Loucy (cell line): ENCODE results near the gene PDE8B.

Source experiments
- H2AFZ ChIP-seq: fragments of 200-600 bp; sonication (generic); 2 replicates; pipeline ENCODE4 v1.6.0; 2016; ENCODE audit warnings: antibody characterized with exemption, mild to moderate bottlenecking, low read length, moderate library complexity
- H3F3A ChIP-seq: fragments of 200-600 bp; 2 replicates; pipeline ENCODE4 v1.6.0; 2016; ENCODE audit warnings: antibody characterized with exemption, low read depth, mild to moderate bottlenecking
- H3K27me3 ChIP-seq: fragments of 200-600 bp; sonication (generic); 2 replicates; pipeline ENCODE4 v1.6.1; 2014; ENCODE audit warnings: low read length, mild to moderate bottlenecking; ENCODE audit not compliant: insufficient read depth, poor library complexity, severe bottlenecking
- H3K36me3 ChIP-seq: fragments of 200-600 bp; sonication (generic); 2 replicates; pipeline ENCODE4 v1.6.1; 2016; ENCODE audit warnings: low read length; ENCODE audit not compliant: insufficient read depth
- H3K4me1 ChIP-seq: fragments of 200-600 bp; sonication (generic); 2 replicates; pipeline ENCODE4 v1.5.1; 2014; ENCODE audit warnings: low read length, mild to moderate bottlenecking; ENCODE audit not compliant: insufficient read depth, poor library complexity, severe bottlenecking
- H3K4me2 ChIP-seq: fragments of 200-600 bp; sonication (generic); 2 replicates; pipeline ENCODE4 v1.6.0; 2014; ENCODE audit warnings: antibody characterized with exemption, low read length, low read depth, mild to moderate bottlenecking; ENCODE audit not compliant: poor library complexity, severe bottlenecking
- H3K4me3 ChIP-seq: fragments of 200-600 bp; sonication (generic); 2 replicates; pipeline ENCODE4 v1.5.1; 2014; ENCODE audit warnings: low read length, mild to moderate bottlenecking, mixed read lengths; ENCODE audit not compliant: poor library complexity, severe bottlenecking
- H3K79me2 ChIP-seq: fragments of 200-600 bp; sonication (generic); 2 replicates; pipeline ENCODE4 v1.6.1; 2014; ENCODE audit warnings: low read length; ENCODE audit not compliant: insufficient read depth
- H3K9ac ChIP-seq: fragments of 200-600 bp; sonication (generic); 2 replicates; pipeline ENCODE4 v1.6.0; 2014; ENCODE audit warnings: mild to moderate bottlenecking, low read depth, low read length, moderate library complexity; ENCODE audit not compliant: poor library complexity, severe bottlenecking
- H3K9me2 ChIP-seq: fragments of 200-600 bp; sonication (generic); replicated peaks from 2 replicates; pipeline ENCODE4 v1.6.1; 2016; ENCODE audit warnings: low read depth, low read length, mixed read lengths
- H3K9me3 ChIP-seq: fragments of 200-600 bp; sonication (generic); 2 replicates; pipeline ENCODE4 v1.6.1; 2014; ENCODE audit warnings: mild to moderate bottlenecking, antibody characterized with exemption, low read length, low read depth; ENCODE audit not compliant: insufficient read depth
- H4K20me1 ChIP-seq: fragments of 200-600 bp; sonication (generic); 2 replicates; pipeline ENCODE4 v1.6.0; 2014; ENCODE audit warnings: antibody characterized with exemption, low read length, mild to moderate bottlenecking; ENCODE audit not compliant: insufficient read depth, poor library complexity, severe bottlenecking
- EZH2phosphoT487 ChIP-seq: fragments of 200-600 bp; IDR thresholded peaks from 2 replicates; pipeline ENCODE4 v1.6.1; 2018; ENCODE audit warnings: antibody characterized with exemption, mild to moderate bottlenecking, moderate library complexity, borderline replicate concordance
- TF ChIP-seq, protein P1 (sequence below): fragments of 200-600 bp; sonication (generic); conservative IDR thresholded peaks from 2 replicates; pipeline ENCODE4 v1.5.1; 2014; ENCODE audit warnings: mild to moderate bottlenecking, antibody characterized with exemption, low read length

PDE8B gene

DNA sequence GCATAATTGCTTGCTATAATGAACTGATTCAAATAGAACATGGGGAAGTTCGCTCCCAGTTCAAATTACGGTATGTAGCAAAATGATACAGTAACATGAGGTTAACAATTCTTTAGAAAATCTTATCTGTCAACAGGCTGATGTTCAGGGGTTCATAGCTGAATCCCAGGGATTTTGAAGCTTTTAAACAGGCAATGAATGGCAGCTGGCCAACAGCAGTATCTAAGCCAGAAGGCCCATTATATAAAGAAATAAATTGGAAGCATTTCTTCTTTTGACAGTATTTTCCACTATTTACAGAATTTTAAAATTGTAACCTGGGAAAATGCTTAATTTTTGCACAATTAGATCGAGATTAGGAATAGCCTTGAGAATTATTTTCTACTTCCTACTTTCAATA, 126.8 kb downstream of the PDE8B start:
- no peaks in the 10 kb centered on the region for H3K9me2 ChIP-seq
- no peaks in the 10 kb centered on the region for H3K9me3 ChIP-seq
- no peak overlapping the region for H3K4me2 ChIP-seq
- H3K27me3 ChIP-seq: no peaks in the 10 kb centered on the region
- H4K20me1 ChIP-seq: no peaks in the 10 kb centered on the region
- no peaks in the 10 kb centered on the region for H3K79me2 ChIP-seq
- TF ChIP-seq, protein P1, sequence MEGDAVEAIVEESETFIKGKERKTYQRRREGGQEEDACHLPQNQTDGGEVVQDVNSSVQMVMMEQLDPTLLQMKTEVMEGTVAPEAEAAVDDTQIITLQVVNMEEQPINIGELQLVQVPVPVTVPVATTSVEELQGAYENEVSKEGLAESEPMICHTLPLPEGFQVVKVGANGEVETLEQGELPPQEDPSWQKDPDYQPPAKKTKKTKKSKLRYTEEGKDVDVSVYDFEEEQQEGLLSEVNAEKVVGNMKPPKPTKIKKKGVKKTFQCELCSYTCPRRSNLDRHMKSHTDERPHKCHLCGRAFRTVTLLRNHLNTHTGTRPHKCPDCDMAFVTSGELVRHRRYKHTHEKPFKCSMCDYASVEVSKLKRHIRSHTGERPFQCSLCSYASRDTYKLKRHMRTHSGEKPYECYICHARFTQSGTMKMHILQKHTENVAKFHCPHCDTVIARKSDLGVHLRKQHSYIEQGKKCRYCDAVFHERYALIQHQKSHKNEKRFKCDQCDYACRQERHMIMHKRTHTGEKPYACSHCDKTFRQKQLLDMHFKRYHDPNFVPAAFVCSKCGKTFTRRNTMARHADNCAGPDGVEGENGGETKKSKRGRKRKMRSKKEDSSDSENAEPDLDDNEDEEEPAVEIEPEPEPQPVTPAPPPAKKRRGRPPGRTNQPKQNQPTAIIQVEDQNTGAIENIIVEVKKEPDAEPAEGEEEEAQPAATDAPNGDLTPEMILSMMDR: no peak
- TF ChIP-seq EZH2phosphoT487: no peak
- no peak overlapping the region for H2AFZ ChIP-seq
- H3K4me1 ChIP-seq: no peaks in the 10 kb centered on the region
- H3K4me3 ChIP-seq: no peak overlapping the region
- no peaks in the 10 kb centered on the region for H3K36me3 ChIP-seq
- H3F3A ChIP-seq: no peaks in the 10 kb centered on the region
- no peak overlapping the region for H3K9ac ChIP-seq

DNA sequence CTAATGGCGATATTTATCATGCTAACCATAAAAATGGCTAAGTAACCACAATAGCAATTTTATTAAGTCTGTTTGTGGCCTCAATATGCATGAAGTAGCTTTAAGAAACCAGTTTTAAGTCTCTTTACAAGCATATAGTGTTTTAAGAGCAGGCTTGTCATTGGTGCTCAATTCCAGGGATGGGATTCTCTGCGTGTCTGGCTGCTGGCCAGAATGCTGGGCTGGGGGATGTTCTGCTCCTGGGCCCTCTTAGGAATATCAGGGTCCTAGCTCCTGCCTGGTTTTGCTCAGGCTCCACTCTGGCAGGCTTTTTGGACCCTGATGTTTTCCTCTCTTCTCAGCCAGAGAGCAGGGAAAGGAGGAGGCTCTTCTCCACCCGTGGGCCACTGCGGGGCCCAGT, 127.2 kb downstream of the PDE8B start:
- Histone ChIP-seq H4K20me1 (no peaks in the 10 kb centered on the region), H3K79me2 (no peaks in the 10 kb centered on the region), H3K9me3 (no peaks in the 10 kb centered on the region), H2AFZ (no peak overlapping the region), H3F3A (no peaks in the 10 kb centered on the region), H3K9me2 (no peaks in the 10 kb centered on the region), H3K9ac (no peak overlapping the region), H3K4me1 (no peaks in the 10 kb centered on the region), H3K27me3 (no peaks in the 10 kb centered on the region), H3K4me3 (no peak overlapping the region), H3K36me3 (no peaks in the 10 kb centered on the region), H3K4me2 (no peak overlapping the region)
- TF ChIP-seq EZH2phosphoT487: no peak
- TF ChIP-seq, protein P1: no peak

DNA sequence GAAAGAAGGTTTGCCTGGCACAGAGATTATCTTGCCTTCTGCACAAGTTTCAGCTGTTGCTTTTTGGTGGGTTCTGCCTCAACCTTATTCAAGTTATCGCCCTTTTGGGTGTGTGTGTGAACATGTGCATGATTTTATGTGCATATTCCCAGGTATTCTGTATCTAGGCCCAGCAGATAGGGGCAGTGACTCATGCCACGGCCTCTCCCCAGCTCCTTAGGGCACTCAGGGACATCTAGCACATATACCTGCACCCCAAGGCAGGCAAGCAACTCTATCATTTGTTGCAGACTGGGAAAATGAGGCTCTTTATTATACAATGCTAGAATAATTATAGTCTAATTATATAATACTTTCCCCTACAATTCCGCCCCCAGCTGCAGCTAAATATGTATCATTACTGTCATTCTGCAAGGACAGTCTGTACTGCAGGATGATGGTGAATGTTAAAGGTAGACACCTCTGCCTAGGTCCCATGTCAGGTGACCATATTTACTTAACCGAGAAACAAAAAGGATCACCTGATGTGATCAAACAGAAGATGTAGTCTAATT, 128.9 kb downstream of the PDE8B start:
- H3K9me2 ChIP-seq: no peaks in the 10 kb centered on the region
- TF ChIP-seq, protein P1: no peak
- no peak overlapping the region for H3K9ac ChIP-seq
- no peaks in the 10 kb centered on the region for H4K20me1 ChIP-seq
- no peaks in the 10 kb centered on the region for H3K36me3 ChIP-seq
- no peaks in the 10 kb centered on the region for H3K4me1 ChIP-seq
- no peaks in the 10 kb centered on the region for H3K27me3 ChIP-seq
- H2AFZ ChIP-seq: no peak overlapping the region
- no peak overlapping the region for H3K4me2 ChIP-seq
- H3K79me2 ChIP-seq: no peaks in the 10 kb centered on the region
- H3K4me3 ChIP-seq: no peak overlapping the region
- H3F3A ChIP-seq: no peaks in the 10 kb centered on the region
- H3K9me3 ChIP-seq: no peaks in the 10 kb centered on the region
